Liver (tissue), 3 donors: ENCODE measurements around the gene TP73.

Experiments
- FOXA1 ChIP-seq: IDR thresholded peaks from 2 replicates; pipeline ENCODE4 v1.6.1; 2016; ENCODE audit warnings: antibody characterized with exemption
- GABPA ChIP-seq, 2 donors: IDR thresholded peaks in 1 of 2; conservative IDR thresholded peaks in 1 of 2; 2 replicates each; pipeline ENCODE4 v1.6.1; 2016; ENCODE audit warnings: antibody characterized with exemption in 2 of 2, mild to moderate bottlenecking in 1 of 2, moderate library complexity in 1 of 2
- HNF4A ChIP-seq, 2 donors: conservative IDR thresholded peaks; 2 replicates each; pipeline ENCODE4 v1.6.1; 2016; ENCODE audit warnings: antibody characterized with exemption in 2 of 2, mild to moderate bottlenecking in 2 of 2
- JUND ChIP-seq, 2 donors: IDR thresholded peaks; 2 replicates each; pipeline ENCODE4 v1.6.1; 2016; ENCODE audit warnings: antibody characterized with exemption in 2 of 2
- TAF1 ChIP-seq: conservative IDR thresholded peaks from 2 replicates; pipeline ENCODE4 v1.6.1; 2016; ENCODE audit warnings: antibody characterized with exemption, mild to moderate bottlenecking
- YY1 ChIP-seq: IDR thresholded peaks from 2 replicates; pipeline ENCODE4 v1.6.1; 2016; ENCODE audit warnings: antibody characterized with exemption, mild to moderate bottlenecking
- ZBTB33 ChIP-seq: IDR thresholded peaks from 2 replicates; pipeline ENCODE4 v1.6.1; 2016; ENCODE audit warnings: antibody characterized with exemption
- TF ChIP-seq, protein P1 (sequence below): IDR thresholded peaks from 2 replicates; pipeline ENCODE4 v1.6.1; 2016; ENCODE audit warnings: antibody characterized with exemption
- TF ChIP-seq, protein P2 (sequence below): fragments of 150-350 bp; IDR thresholded peaks from 2 replicates; pipeline ENCODE4 v1.5.1; 2017; ENCODE audit warnings: improper control_type of control experiment, low read depth, low read length; ENCODE audit not compliant: missing input control
- donor health status: healthy.
- donor health status: healthy.

DNA sequence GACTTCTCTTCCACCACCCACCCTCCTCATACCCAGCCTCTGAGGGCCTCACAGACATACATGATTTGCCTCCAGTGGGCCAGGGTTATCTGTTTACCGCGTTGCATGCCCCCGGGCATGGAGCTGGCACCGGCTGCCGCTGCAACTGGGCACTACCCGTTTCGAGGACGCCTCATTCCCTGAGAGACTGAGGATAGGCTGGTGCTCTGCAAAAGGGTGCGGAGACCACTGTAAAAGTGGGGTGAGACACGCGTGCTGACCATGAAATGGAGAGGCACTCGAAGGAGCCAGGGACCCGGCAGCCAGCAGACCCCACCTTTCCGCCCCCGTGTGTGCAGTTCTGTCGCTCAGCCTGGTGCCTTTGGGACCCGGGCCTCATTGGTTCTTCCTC lies 20.6 kb downstream of the TP73 start:
- TF ChIP-seq TAF1 (no peak), YY1 (no peak), HNF4A (conservative IDR thresholded peaks at IDR 0.05) (no peak), FOXA1 (no peak), ZBTB33 (no peak), GABPA (IDR thresholded peaks at IDR 0.05 in 1 of 2, conservative IDR thresholded peaks at IDR 0.05 in 1 of 2) (no peak), JUND (IDR thresholded peaks at IDR 0.05) (no peak)
- TF ChIP-seq, protein P1, sequence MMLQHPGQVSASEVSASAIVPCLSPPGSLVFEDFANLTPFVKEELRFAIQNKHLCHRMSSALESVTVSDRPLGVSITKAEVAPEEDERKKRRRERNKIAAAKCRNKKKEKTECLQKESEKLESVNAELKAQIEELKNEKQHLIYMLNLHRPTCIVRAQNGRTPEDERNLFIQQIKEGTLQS = no peak
- TF ChIP-seq, protein P2, sequence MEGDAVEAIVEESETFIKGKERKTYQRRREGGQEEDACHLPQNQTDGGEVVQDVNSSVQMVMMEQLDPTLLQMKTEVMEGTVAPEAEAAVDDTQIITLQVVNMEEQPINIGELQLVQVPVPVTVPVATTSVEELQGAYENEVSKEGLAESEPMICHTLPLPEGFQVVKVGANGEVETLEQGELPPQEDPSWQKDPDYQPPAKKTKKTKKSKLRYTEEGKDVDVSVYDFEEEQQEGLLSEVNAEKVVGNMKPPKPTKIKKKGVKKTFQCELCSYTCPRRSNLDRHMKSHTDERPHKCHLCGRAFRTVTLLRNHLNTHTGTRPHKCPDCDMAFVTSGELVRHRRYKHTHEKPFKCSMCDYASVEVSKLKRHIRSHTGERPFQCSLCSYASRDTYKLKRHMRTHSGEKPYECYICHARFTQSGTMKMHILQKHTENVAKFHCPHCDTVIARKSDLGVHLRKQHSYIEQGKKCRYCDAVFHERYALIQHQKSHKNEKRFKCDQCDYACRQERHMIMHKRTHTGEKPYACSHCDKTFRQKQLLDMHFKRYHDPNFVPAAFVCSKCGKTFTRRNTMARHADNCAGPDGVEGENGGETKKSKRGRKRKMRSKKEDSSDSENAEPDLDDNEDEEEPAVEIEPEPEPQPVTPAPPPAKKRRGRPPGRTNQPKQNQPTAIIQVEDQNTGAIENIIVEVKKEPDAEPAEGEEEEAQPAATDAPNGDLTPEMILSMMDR = no peak
